ENCODE results near the gene RSAD1.
A peak's percentile ranks its signal among the peaks of the same experiment; 100 is the strongest.

RSAD1 gene

GRCh38 chr17:50534222-50534978 lies 55.7 kb downstream of the RSAD1 start:
- Histone ChIP-seq H3K27ac (ENCODE audit: poor library complexity, severe bottlenecking) (peak overlapping the region; percentile 82), H3K9me3 (ENCODE audit: severe bottlenecking) (no peaks in the 10 kb centered on the region), H3K36me3 (ENCODE audit: low read depth) (peaks cover 28% of the 10 kb centered on the region), H3K27me3 (ENCODE audit: insufficient read depth, poor library complexity, severe bottlenecking) (no peaks in the 10 kb centered on the region), H3K4me3 (ENCODE audit: severe bottlenecking) (peak overlapping the region; percentile 44), H3K4me1 (ENCODE audit: insufficient read depth, poor library complexity, severe bottlenecking) (peaks cover 16% of the 10 kb centered on the region)
- ATAC-seq (ENCODE audit: low read depth) (peak; percentile 81), DNase-seq (ENCODE audit: low spot score) (peak; percentile 91)
- TF ChIP-seq CTCF (IDR thresholded peaks at IDR 0.05; ENCODE audit: poor library complexity, severe bottlenecking) = peak; percentile 59

GRCh38 chr17:50534979-50535326 lies 56.3 kb downstream of the RSAD1 start:
- DNase-seq (ENCODE audit: low spot score) = no peak
- H3K4me3 ChIP-seq (ENCODE audit: severe bottlenecking) = peak overlapping the region; percentile 44
- no peak for TF ChIP-seq CTCF (IDR thresholded peaks at IDR 0.05; ENCODE audit: poor library complexity, severe bottlenecking)
- peak overlapping the region; percentile 82 for H3K27ac ChIP-seq (ENCODE audit: poor library complexity, severe bottlenecking)
- peaks cover 21% of the 10 kb centered on the region for H3K4me1 ChIP-seq (ENCODE audit: insufficient read depth, poor library complexity, severe bottlenecking)
- H3K36me3 ChIP-seq (ENCODE audit: low read depth) = peaks cover 33% of the 10 kb centered on the region
- no peaks in the 10 kb centered on the region for H3K27me3 ChIP-seq (ENCODE audit: insufficient read depth, poor library complexity, severe bottlenecking)
- no peak for ATAC-seq (ENCODE audit: low read depth)
- no peaks in the 10 kb centered on the region for H3K9me3 ChIP-seq (ENCODE audit: severe bottlenecking)

GRCh38 chr17:50535407-50535806 lies 56.7 kb downstream of the RSAD1 start:
- no peak for ATAC-seq (ENCODE audit: low read depth)

More at GRCh38 chr17:50535407-50535806, 56.7 kb downstream of the RSAD1 start:
- Histone ChIP-seq H3K27me3 (ENCODE audit: insufficient read depth, poor library complexity, severe bottlenecking) (no peaks in the 10 kb centered on the region), H3K27ac (ENCODE audit: poor library complexity, severe bottlenecking) (peak overlapping the region; percentile 82), H3K9me3 (ENCODE audit: severe bottlenecking) (no peaks in the 10 kb centered on the region), H3K4me1 (ENCODE audit: insufficient read depth, poor library complexity, severe bottlenecking) (peaks cover 24% of the 10 kb centered on the region), H3K36me3 (ENCODE audit: low read depth) (peaks cover 36% of the 10 kb centered on the region), H3K4me3 (ENCODE audit: severe bottlenecking) (no peak overlapping the region)
- DNase-seq (ENCODE audit: low spot score) = no peak
- TF ChIP-seq CTCF (IDR thresholded peaks at IDR 0.05; ENCODE audit: poor library complexity, severe bottlenecking) = no peak
